Esophagus muscularis mucosa (tissue), 3 donors: ENCODE measurements around the gene CNST.

Experiments
- CTCF ChIP-seq, 3 experiments: fragments of 200-600 bp in 2 of 3; fragments of 450-650 bp in 1 of 3; sonication (generic) in 2 of 3; IDR thresholded peaks; one replicate each; pipeline ENCODE4 v1.5.1; 2017 to 2019; ENCODE audit warnings: antibody characterized with exemption in 3 of 3, mild to moderate bottlenecking in 2 of 3, moderate library complexity in 1 of 3
- POLR2A ChIP-seq: fragments of 450-650 bp; IDR thresholded peaks from one replicate; pipeline ENCODE4 v1.6.1; 2017; ENCODE audit warnings: antibody characterized with exemption, moderate library complexity, mild to moderate bottlenecking, low read depth
- POLR2AphosphoS5 ChIP-seq, 2 donors: sonication (generic); formaldehyde crosslinking; IDR thresholded peaks; one replicate each; pipeline ENCODE4 v1.6.1; 2017; ENCODE audit warnings: antibody characterized with exemption in 2 of 2

GRCh38 chr1:246597340-246597739 is 31.1 kb downstream of the CNST start:
- no peak for TF ChIP-seq CTCF (IDR thresholded peaks at IDR 0.05)
- TF ChIP-seq POLR2AphosphoS5 (IDR thresholded peaks at IDR 0.05) = peak; percentile 69
- no peak for TF ChIP-seq POLR2A
